Suprapubic skin (tissue), 4 donors: ENCODE data around the gene PTPN14. TPM values are rescaled to one million over a fixed set of nuclear protein-coding genes. Genes with fewer than 3 reads are reported as not detected.
A peak's percentile ranks its signal among the peaks of the same experiment; 100 is the strongest.

Experiments
- DNase-seq, 2 donors: peaks; one replicate each; pipeline ENCODE4 v3.0.0-alpha.2; 2019; ENCODE audit warnings: low spot score in 2 of 2
- H3K27ac ChIP-seq: fragments of 200-600 bp; sonication (generic); one replicate; pipeline ENCODE4 v1.5.1; 2019
- H3K27me3 ChIP-seq: fragments of 200-600 bp; sonication (generic); one replicate; pipeline ENCODE4 v1.5.1; 2019
- H3K36me3 ChIP-seq: fragments of 200-600 bp; sonication (generic); one replicate; pipeline ENCODE4 v1.5.1; 2019
- H3K4me1 ChIP-seq: fragments of 200-600 bp; sonication (generic); one replicate; pipeline ENCODE4 v1.5.1; 2019
- H3K4me3 ChIP-seq: fragments of 200-600 bp; sonication (generic); one replicate; pipeline ENCODE4 v1.5.1; 2019; ENCODE audit warnings: mild to moderate bottlenecking
- H3K9me3 ChIP-seq: fragments of 200-600 bp; sonication (generic); one replicate; pipeline ENCODE4 v1.5.1; 2019
- EP300 ChIP-seq: sonication (generic); formaldehyde crosslinking; IDR thresholded peaks from one replicate; pipeline ENCODE4 v1.6.1; 2017; ENCODE audit warnings: antibody characterized with exemption
- POLR2A ChIP-seq, 2 donors: fragments of 450-650 bp; IDR thresholded peaks; one replicate each; pipeline ENCODE4 v1.6.1; 2017; ENCODE audit warnings: antibody characterized with exemption in 2 of 2, mild to moderate bottlenecking in 2 of 2, moderate library complexity in 2 of 2
- POLR2AphosphoS5 ChIP-seq, 3 donors: sonication (generic); formaldehyde crosslinking; IDR thresholded peaks; one replicate each; pipeline ENCODE4 v1.6.1; 2017; ENCODE audit warnings: antibody characterized with exemption in 3 of 3
- WGBS: methylation state at CpG from one replicate; pipeline ENCODE4 v1.1.5; 2018; 5-methylcytosine and 5-hydroxymethylcytosine counted together
- total RNA-seq, 4 donors: library from RNA; depleted of rRNA; stranded (reverse); fragments of >200 nt; gene quantifications; one replicate each; pipeline ENCODE4 v1.1.0, GENCODE V29; 2016
- TF ChIP-seq, protein P1 (sequence below), 2 donors: fragments of 200-600 bp in 1 of 2; fragments of 450-650 bp in 1 of 2; sonication (generic) in 1 of 2; IDR thresholded peaks; one replicate each; pipeline ENCODE4 v1.5.1; 2016 to 2019; ENCODE audit warnings: antibody characterized with exemption in 2 of 2, mild to moderate bottlenecking in 1 of 2, moderate library complexity in 1 of 2

Gene PTPN14
- total RNA-seq, 4 donors from 2014 or later, result 67.9 to 159 (median 96.4) TPM

DNA sequence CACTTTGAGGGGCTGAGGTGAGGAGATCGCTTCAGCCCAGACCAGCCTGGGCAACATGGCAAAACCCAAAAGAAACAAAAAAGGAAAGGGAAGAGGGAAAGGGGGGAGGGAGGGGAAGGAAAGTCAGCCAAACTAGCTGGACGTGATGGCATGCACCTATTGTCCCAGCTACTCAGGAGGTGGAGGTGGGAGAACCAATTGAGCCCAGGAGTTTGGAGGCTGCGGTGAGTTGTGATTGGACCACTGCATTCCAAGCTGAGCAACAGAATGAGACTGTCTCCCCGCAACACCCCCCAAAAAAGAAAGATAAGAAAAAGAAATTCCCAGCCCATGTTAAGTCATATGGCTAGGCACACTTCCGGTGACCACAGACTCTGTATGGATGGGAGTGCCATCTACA, 128.4 kb downstream of the PTPN14 start:
- Histone ChIP-seq H3K27me3 (no peaks in the 10 kb centered on the region), H3K27ac (peak overlapping the region; percentile 35), H3K9me3 (no peaks in the 10 kb centered on the region), H3K36me3 (no peaks in the 10 kb centered on the region), H3K4me3 (no peak overlapping the region), H3K4me1 (peaks cover 57% of the 10 kb centered on the region)
- WGBS, result 83% methylated on average over 5 of the region's 5 CpGs
- no peak for DNase-seq
- TF ChIP-seq POLR2AphosphoS5 (IDR thresholded peaks at IDR 0.05) (no peak), POLR2A (IDR thresholded peaks at IDR 0.05) (no peak), EP300 (no peak)
- TF ChIP-seq, protein P1, sequence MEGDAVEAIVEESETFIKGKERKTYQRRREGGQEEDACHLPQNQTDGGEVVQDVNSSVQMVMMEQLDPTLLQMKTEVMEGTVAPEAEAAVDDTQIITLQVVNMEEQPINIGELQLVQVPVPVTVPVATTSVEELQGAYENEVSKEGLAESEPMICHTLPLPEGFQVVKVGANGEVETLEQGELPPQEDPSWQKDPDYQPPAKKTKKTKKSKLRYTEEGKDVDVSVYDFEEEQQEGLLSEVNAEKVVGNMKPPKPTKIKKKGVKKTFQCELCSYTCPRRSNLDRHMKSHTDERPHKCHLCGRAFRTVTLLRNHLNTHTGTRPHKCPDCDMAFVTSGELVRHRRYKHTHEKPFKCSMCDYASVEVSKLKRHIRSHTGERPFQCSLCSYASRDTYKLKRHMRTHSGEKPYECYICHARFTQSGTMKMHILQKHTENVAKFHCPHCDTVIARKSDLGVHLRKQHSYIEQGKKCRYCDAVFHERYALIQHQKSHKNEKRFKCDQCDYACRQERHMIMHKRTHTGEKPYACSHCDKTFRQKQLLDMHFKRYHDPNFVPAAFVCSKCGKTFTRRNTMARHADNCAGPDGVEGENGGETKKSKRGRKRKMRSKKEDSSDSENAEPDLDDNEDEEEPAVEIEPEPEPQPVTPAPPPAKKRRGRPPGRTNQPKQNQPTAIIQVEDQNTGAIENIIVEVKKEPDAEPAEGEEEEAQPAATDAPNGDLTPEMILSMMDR (IDR thresholded peaks at IDR 0.05), result no peak

DNA sequence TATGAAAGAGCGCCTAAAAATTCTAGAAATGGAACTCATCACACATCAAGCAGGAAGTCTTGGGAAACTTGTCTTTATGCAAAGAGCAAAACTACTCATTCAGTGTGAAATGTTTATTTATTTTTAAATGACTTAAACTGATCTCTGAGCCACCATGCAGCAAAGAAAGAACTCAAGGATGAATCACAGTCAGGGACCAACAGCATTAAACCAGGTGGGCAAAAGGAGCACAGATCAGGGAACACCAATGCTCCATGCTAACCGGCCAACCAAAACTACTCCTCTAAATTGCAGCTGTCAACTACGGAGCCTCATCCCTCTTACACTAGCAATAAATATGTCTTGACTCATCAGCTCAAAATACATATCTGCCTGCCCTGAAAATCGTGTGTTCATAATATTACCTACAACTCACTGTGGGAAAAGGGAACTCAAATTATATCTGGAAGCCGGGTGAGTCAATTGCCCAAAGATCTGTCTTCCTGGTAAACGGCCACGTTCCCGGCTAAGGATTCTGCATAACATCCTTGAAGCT, 129.2 kb downstream of the PTPN14 start:
- Histone ChIP-seq H3K27me3 (no peaks in the 10 kb centered on the region), H3K36me3 (no peaks in the 10 kb centered on the region), H3K4me3 (no peak overlapping the region), H3K27ac (peak overlapping the region; percentile 35), H3K9me3 (no peaks in the 10 kb centered on the region), H3K4me1 (peaks cover 65% of the 10 kb centered on the region)
- 63% methylated on average over 8 of the region's 8 CpGs for WGBS
- no peak for TF ChIP-seq POLR2AphosphoS5 (IDR thresholded peaks at IDR 0.05)
- TF ChIP-seq EP300, result no peak
- TF ChIP-seq, protein P1 (IDR thresholded peaks at IDR 0.05), result no peak
- no peak for TF ChIP-seq POLR2A (IDR thresholded peaks at IDR 0.05)
- DNase-seq, result no peak

DNA sequence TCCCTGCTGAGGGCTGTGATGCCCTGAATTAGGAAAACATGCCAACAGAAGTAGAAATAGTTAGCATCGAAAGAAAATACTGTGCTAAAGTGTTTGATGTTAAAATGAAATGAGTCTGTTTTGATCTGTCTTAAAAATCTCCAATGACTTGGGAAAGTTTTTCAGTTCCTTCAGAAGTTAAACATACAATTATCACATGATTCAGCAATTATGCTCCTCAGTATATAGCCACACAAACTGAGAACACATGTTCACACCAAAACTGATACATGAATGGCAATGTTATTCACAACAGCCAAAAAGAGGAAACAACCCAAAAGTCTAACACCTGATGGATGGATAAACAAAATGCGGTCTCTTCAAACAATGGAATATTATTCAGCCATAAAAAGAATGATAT, 130.6 kb downstream of the PTPN14 start:
- no peaks in the 10 kb centered on the region for H3K9me3 ChIP-seq
- H3K36me3 ChIP-seq, result no peaks in the 10 kb centered on the region
- peak overlapping the region; percentile 27 for H3K27ac ChIP-seq
- TF ChIP-seq POLR2AphosphoS5 (IDR thresholded peaks at IDR 0.05) (no peak), EP300 (no peak), POLR2A (IDR thresholded peaks at IDR 0.05) (no peak)
- TF ChIP-seq, protein P1 (IDR thresholded peaks at IDR 0.05), result no peak
- DNase-seq, result no peak
- no peaks in the 10 kb centered on the region for H3K27me3 ChIP-seq
- peaks cover 70% of the 10 kb centered on the region for H3K4me1 ChIP-seq
- H3K4me3 ChIP-seq, result no peak overlapping the region
- 38% methylated on average over 2 of the region's 2 CpGs for WGBS

DNA sequence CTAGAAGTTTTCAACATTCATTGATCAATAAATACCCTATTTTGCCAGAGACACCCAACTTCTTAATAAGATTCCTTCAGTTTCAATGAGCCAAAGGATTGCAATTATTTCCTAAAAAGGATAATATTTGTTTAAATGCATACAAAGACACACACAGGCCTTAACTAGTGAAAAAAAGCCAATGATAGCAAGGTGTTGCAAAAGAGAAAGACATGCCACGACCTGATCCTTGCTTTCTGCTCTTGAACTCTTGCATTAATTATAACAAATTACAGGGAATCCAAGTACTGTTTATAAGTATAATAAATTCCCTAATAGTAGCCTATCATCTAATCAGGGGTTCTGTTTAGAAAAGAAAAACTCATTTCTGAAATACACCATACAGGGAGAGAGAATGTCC, 131.1 kb downstream of the PTPN14 start:
- peaks cover 74% of the 10 kb centered on the region for H3K4me1 ChIP-seq
- no peaks in the 10 kb centered on the region for H3K9me3 ChIP-seq
- no peak overlapping the region for H3K4me3 ChIP-seq
- WGBS, result 52% methylated on average over 1 of the region's 1 CpG
- TF ChIP-seq POLR2AphosphoS5 (IDR thresholded peaks at IDR 0.05), result no peak
- no peak for TF ChIP-seq EP300
- TF ChIP-seq, protein P1 (IDR thresholded peaks at IDR 0.05), result no peak
- no peak for TF ChIP-seq POLR2A (IDR thresholded peaks at IDR 0.05)
- H3K27me3 ChIP-seq, result no peaks in the 10 kb centered on the region
- H3K36me3 ChIP-seq, result no peaks in the 10 kb centered on the region
- H3K27ac ChIP-seq, result peak overlapping the region; percentile 27
- no peak for DNase-seq

DNA sequence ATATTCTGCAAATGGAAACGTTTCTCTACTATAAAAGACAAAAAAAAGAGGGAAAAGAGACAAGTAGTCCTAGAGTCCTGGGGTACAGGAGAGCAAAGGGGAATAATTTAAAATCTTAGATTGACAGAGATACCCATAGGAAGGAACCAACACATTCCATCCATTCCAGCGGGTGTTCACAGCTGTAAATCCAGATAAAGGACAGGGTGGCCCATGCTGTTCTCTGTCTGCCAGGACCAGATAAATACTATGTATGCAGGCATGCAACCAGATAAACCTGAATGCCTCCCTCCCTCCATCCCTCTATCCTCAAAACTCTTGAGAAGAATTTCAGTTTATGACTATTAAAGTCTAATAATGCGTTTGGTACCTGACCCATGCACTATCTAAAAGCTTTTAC, 131.8 kb downstream of the PTPN14 start:
- 62% methylated on average over 3 of the region's 3 CpGs for WGBS
- H3K9me3 ChIP-seq, result no peaks in the 10 kb centered on the region
- H3K27me3 ChIP-seq, result no peaks in the 10 kb centered on the region
- TF ChIP-seq EP300 (no peak), POLR2A (IDR thresholded peaks at IDR 0.05) (no peak), POLR2AphosphoS5 (IDR thresholded peaks at IDR 0.05) (no peak)
- TF ChIP-seq, protein P1 (IDR thresholded peaks at IDR 0.05), result no peak
- no peak for DNase-seq
- H3K27ac ChIP-seq, result peak overlapping the region; percentile 46
- no peaks in the 10 kb centered on the region for H3K36me3 ChIP-seq
- H3K4me3 ChIP-seq, result no peak overlapping the region
- peaks cover 80% of the 10 kb centered on the region for H3K4me1 ChIP-seq
